Left ventricle myocardium inferior (tissue), 1 donor: Measurements from ENCODE around the gene SLC2A13. TPM values are rescaled to one million over a fixed set of nuclear protein-coding genes. Genes with fewer than 3 reads are reported as not detected.

ENCODE experiments used
- DNase-seq: peaks from one replicate; pipeline ENCODE4 v3.0.0-alpha.2; 2020
- H3K27ac ChIP-seq: fragments of 200-600 bp; replicated peaks from 2 replicates; pipeline ENCODE4 v1.8.0; 2021
- H3K27me3 ChIP-seq: fragments of 200-600 bp; 2 replicates; pipeline ENCODE4 v1.8.0; 2021; ENCODE audit warnings: low read depth
- H3K36me3 ChIP-seq: fragments of 200-600 bp; 2 replicates; pipeline ENCODE4 v1.8.0; 2021
- H3K4me1 ChIP-seq: fragments of 200-600 bp; 2 replicates; pipeline ENCODE4 v1.8.0; 2021
- H3K4me3 ChIP-seq: fragments of 200-600 bp; 2 replicates; pipeline ENCODE4 v1.8.0; 2021; ENCODE audit warnings: mild to moderate bottlenecking, moderate library complexity
- H3K9me3 ChIP-seq: fragments of 200-600 bp; replicated peaks from 2 replicates; pipeline ENCODE4 v1.8.0; 2021
- intact Hi-C: fragments of 100-400 bp; cut with micrococcal nuclease; formaldehyde crosslinking; loops from one replicate; pipeline ENCODE4 v1.11.0; 2022
- total RNA-seq: library from RNA; stranded (reverse); fragmentation: NEBNext Ultra II Directional; extraction: Animal tissue kit (Norgen Biotek cat#: 25700); gene quantifications from one replicate; pipeline ENCODE4 v1.2.1, GENCODE V29; 2021
- TF ChIP-seq, protein P1 (sequence below): fragments of 200-600 bp; IDR thresholded peaks from 2 replicates; pipeline ENCODE4 v1.8.0; 2021; ENCODE audit warnings: antibody characterized with exemption, mild to moderate bottlenecking, borderline replicate concordance
- donor health status: DM: no; HTN: yes; CAD: no; lungs with severe emphysema.

Gene SLC2A13
- total RNA-seq, 1 donor from 2014 or later, result 5.5 TPM

DNA sequence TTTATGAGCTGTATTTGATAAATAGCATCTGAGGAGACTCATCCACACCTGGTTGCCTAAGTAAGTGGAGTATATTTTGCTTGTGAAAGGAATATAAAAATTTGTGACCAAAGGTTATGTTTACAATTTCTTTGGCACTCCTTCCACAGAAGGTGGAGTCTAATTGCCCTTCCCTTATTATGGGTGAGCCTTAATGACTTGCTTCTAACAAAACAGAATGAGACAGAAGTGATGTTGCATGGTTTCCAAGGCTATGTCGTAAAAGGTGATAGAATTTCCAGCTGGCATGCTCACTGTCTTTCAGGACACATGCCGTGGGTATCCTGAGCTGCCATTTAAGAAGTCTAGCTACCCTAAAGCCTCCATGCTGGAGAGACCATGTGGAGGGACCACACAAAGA is 369.5 kb downstream of the SLC2A13 start:
- H3K9me3 ChIP-seq, result peaks cover 59% of the 10 kb centered on the region
- no peaks in the 10 kb centered on the region for H3K27me3 ChIP-seq
- no peaks in the 10 kb centered on the region for H3K4me1 ChIP-seq
- intact Hi-C loops, result no loop called here
- H3K36me3 ChIP-seq, result peaks cover 25% of the 10 kb centered on the region
- TF ChIP-seq, protein P1, sequence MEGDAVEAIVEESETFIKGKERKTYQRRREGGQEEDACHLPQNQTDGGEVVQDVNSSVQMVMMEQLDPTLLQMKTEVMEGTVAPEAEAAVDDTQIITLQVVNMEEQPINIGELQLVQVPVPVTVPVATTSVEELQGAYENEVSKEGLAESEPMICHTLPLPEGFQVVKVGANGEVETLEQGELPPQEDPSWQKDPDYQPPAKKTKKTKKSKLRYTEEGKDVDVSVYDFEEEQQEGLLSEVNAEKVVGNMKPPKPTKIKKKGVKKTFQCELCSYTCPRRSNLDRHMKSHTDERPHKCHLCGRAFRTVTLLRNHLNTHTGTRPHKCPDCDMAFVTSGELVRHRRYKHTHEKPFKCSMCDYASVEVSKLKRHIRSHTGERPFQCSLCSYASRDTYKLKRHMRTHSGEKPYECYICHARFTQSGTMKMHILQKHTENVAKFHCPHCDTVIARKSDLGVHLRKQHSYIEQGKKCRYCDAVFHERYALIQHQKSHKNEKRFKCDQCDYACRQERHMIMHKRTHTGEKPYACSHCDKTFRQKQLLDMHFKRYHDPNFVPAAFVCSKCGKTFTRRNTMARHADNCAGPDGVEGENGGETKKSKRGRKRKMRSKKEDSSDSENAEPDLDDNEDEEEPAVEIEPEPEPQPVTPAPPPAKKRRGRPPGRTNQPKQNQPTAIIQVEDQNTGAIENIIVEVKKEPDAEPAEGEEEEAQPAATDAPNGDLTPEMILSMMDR, result no peak
- H3K27ac ChIP-seq, result no peak overlapping the region
- no peak for DNase-seq
- H3K4me3 ChIP-seq, result no peak overlapping the region

GRCh38 chr12:39723831-39724230 is 382.1 kb downstream of the SLC2A13 start:
- H3K4me1 ChIP-seq, result no peaks in the 10 kb centered on the region
- TF ChIP-seq, protein P1, result no peak
- H3K27ac ChIP-seq, result no peak overlapping the region
- no peak for DNase-seq
- H3K4me3 ChIP-seq, result no peak overlapping the region
- H3K27me3 ChIP-seq, result no peaks in the 10 kb centered on the region
- no peaks in the 10 kb centered on the region for H3K36me3 ChIP-seq
- H3K9me3 ChIP-seq, result peaks cover 30% of the 10 kb centered on the region
- intact Hi-C loops, result no loop called here

DNA sequence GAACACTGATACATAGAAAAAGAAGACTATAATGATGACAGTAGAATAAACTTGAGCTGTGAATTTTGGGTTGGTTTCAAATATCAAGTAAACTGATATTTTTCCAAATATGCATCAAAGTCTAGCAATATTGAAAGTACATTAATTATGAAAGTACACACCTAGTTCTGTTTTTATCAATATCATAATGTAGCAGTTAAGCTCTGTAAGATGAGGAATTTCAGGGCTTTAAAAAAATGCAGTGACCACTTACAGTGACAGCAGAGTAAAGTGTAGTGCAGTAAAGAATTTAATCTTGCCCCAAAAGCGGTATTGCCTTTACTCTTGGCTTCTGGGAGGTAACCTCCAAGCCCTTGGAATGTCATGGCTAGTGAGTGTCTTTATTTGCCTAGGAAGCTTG is 383.4 kb downstream of the SLC2A13 start:
- TF ChIP-seq, protein P1, result no peak
- Histone ChIP-seq H3K4me1 (no peaks in the 10 kb centered on the region), H3K36me3 (no peaks in the 10 kb centered on the region), H3K4me3 (no peak overlapping the region), H3K27ac (no peak overlapping the region), H3K9me3 (peaks cover 17% of the 10 kb centered on the region), H3K27me3 (no peaks in the 10 kb centered on the region)
- intact Hi-C loops, result no loop called here
- DNase-seq, result no peak

DNA sequence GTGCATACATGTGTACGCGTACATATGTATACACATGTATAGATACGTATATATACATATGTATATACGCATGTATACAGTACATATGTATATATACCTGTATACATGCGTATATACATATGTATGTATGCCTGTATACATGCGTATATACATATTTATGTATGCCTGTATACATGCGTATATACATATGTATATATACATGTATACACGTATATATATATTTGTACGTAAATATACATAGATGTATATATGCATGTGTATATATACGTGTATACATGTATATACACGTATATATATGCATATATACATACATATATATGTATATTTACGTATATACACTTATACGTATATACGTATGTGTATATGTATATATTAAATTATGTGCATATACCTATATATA is 392.3 kb downstream of the SLC2A13 start:
- TF ChIP-seq, protein P1, result no peak
- no peaks in the 10 kb centered on the region for H3K9me3 ChIP-seq
- H3K27ac ChIP-seq, result no peak overlapping the region
- intact Hi-C loops, result no loop called here
- no peaks in the 10 kb centered on the region for H3K4me1 ChIP-seq
- no peak for DNase-seq
- H3K27me3 ChIP-seq, result no peaks in the 10 kb centered on the region
- no peak overlapping the region for H3K4me3 ChIP-seq
- H3K36me3 ChIP-seq, result no peaks in the 10 kb centered on the region

DNA sequence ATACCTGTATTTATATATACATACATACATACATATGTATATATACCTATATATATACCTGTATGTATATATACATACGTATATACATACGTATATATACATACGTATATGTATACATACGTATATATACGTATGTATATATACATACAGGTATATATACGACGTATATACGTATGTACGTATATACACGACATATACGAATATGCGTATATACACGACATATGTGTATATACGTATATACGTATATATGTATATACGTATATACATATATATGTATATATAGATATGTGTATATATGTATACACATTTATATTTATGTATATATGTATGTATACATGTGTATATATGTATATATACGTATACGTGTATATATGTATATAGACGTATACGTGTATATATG is 393.5 kb downstream of the SLC2A13 start:
- no peaks in the 10 kb centered on the region for H3K27me3 ChIP-seq
- H3K4me3 ChIP-seq, result no peak overlapping the region
- intact Hi-C loops, result no loop called here
- no peak overlapping the region for H3K27ac ChIP-seq
- H3K9me3 ChIP-seq, result no peaks in the 10 kb centered on the region
- H3K4me1 ChIP-seq, result no peaks in the 10 kb centered on the region
- H3K36me3 ChIP-seq, result no peaks in the 10 kb centered on the region
- no peak for DNase-seq
- TF ChIP-seq, protein P1, result no peak

Other genes with a start within 250 kb of the SLC2A13 start
- gene LRRK2, start 118.9 kb upstream of the SLC2A13 start, total RNA-seq, result 6.7 TPM